GM12891 (cell line): ENCODE results near the gene CDH13.

ENCODE experiments used
- PAX5 ChIP-seq: IDR thresholded peaks from 2 replicates; pipeline ENCODE4 v1.6.1; 2011; ENCODE audit warnings: low read length, moderate library complexity, mild to moderate bottlenecking; ENCODE audit not compliant: insufficient read depth, severe bottlenecking
- POLR2A ChIP-seq: IDR thresholded peaks from 2 replicates; pipeline ENCODE4 v1.6.1; 2011; ENCODE audit warnings: low read depth, low read length, control low read depth
- POLR2AphosphoS5 ChIP-seq: IDR thresholded peaks from 2 replicates; pipeline ENCODE4 v1.6.1; 2011; ENCODE audit warnings: low read depth, low read length, control low read depth
- SPI1 ChIP-seq: IDR thresholded peaks from 2 replicates; pipeline ENCODE4 v1.6.1; 2011; ENCODE audit warnings: low read depth, low read length, control low read depth
- TAF1 ChIP-seq: IDR thresholded peaks from 2 replicates; pipeline ENCODE4 v1.6.1; 2011; ENCODE audit warnings: low read depth, low read length, control low read depth

- no peak for TF ChIP-seq POLR2A
- TF ChIP-seq POLR2AphosphoS5 = no peak
- TF ChIP-seq TAF1 = no peak
- TF ChIP-seq SPI1 = no peak
- TF ChIP-seq PAX5 = no peak
These were observed 127.1 kb downstream of the CDH13 start for GRCh38 chr16:82753821-82754220.
